ENCODE data around the gene CHSY1. TPM values are rescaled to one million over a fixed set of nuclear protein-coding genes. Genes with fewer than 3 reads are reported as not detected.

Gene CHSY1
- polyA plus RNA-seq, 3 donors = 2.7 to 19.0 (median 3.0) TPM

DNA sequence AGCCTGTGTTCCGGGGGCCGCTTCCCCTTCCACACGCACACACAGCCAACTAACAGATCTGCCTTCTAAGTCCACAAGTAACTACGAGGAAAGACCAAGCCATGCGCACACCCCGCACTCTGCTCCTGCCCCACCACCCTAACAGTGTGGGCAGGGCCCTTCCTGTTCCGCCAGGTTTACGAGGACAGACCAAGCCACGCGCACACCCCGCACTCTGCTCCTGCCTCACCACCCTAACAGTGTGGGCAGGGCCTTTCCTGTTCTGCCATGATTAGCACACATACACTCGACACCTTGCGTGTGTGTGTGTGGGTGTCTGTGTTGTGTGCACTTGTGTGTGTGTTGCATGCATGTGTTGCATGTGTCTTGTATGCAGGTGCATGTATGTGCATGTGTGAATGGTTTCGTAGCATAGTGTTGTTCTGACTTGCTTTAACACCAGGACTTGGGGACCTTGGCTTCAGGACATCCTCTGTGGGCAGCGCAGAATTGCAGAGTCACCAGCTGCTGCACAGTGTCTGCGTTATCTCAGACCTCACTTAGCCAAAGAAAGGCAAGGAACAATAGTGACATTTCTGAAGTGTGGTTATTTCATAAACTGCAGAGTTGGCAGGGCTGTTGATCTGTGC lies 114.4 kb downstream of the CHSY1 start:
- H3K9me3 ChIP-seq (replicated peaks in 1 of 2; ENCODE audit: control insufficient read depth in 1 of 2, insufficient read depth in 1 of 2, low read length in 2 of 2) = no peaks in the 10 kb centered on the region
- TF ChIP-seq, protein P1, sequence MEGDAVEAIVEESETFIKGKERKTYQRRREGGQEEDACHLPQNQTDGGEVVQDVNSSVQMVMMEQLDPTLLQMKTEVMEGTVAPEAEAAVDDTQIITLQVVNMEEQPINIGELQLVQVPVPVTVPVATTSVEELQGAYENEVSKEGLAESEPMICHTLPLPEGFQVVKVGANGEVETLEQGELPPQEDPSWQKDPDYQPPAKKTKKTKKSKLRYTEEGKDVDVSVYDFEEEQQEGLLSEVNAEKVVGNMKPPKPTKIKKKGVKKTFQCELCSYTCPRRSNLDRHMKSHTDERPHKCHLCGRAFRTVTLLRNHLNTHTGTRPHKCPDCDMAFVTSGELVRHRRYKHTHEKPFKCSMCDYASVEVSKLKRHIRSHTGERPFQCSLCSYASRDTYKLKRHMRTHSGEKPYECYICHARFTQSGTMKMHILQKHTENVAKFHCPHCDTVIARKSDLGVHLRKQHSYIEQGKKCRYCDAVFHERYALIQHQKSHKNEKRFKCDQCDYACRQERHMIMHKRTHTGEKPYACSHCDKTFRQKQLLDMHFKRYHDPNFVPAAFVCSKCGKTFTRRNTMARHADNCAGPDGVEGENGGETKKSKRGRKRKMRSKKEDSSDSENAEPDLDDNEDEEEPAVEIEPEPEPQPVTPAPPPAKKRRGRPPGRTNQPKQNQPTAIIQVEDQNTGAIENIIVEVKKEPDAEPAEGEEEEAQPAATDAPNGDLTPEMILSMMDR (IDR thresholded peaks at IDR 0.05) = no peak
- 0% methylated on average over 9 of the region's 16 CpGs for WGBS (ENCODE audit: insufficient coverage)
- H3K27ac ChIP-seq (ENCODE audit: low read depth in 1 of 2, low read length in 2 of 2) = peak overlapping the region in 1 of 2 donors; percentile 32
- peaks cover 0 to 5% (median 2%) of the 10 kb centered on the region in 7 donors for H3K9me3 Mint-ChIP-seq
- no peaks in the 10 kb centered on the region for H3K27me3 ChIP-seq (ENCODE audit: control insufficient read depth in 2 of 2, insufficient read depth in 2 of 2, low read length in 2 of 2)
- intact Hi-C loops (cut with micrococcal nuclease) = no loop called here
- no peak overlapping the region for H3K9ac ChIP-seq (ENCODE audit: insufficient read depth, low read length, poor library complexity, severe bottlenecking)
- H3K36me3 ChIP-seq (replicated peaks in 1 of 2; ENCODE audit: control insufficient read depth in 1 of 2, insufficient read depth in 2 of 2, low read length in 2 of 2) = no peaks in the 10 kb centered on the region
- H2AFZ ChIP-seq (ENCODE audit: insufficient read depth, low read depth, low read length, poor library complexity, severe bottlenecking) = peak overlapping the region; percentile 41
- H4K20me1 ChIP-seq (ENCODE audit: insufficient read depth, low read length) = no peaks in the 10 kb centered on the region
- H3K4me1 ChIP-seq (ENCODE audit: control insufficient read depth in 1 of 2, insufficient read depth in 2 of 2, low read length in 2 of 2) = peaks cover 55 to 56% of the 10 kb centered on the region in 2 donors
- peak overlapping the region in 1 of 2 donors; percentile 78 for H3K4me3 Mint-ChIP-seq
- peaks cover 0 to 13% (median 3%) of the 10 kb centered on the region in 3 donors for H3K27me3 Mint-ChIP-seq (ENCODE audit: low read depth in 3 of 3)
- H3K27ac Mint-ChIP-seq = peak overlapping the region; percentile 11 to 82 (median 34)
- H3K36me3 Mint-ChIP-seq = no peaks in the 10 kb centered on the region
- H3K4me3 ChIP-seq (replicated peaks in 1 of 3; ENCODE audit: low read depth in 2 of 3, low read length in 3 of 3) = peak overlapping the region in 1 of 3 experiments; percentile 32
- H3K4me1 Mint-ChIP-seq = peaks cover 53% of the 10 kb centered on the region
- peak; percentile 37 to 51 (median 42) for DNase-seq
- H3K79me2 ChIP-seq (ENCODE audit: insufficient read depth, low read length) = no peaks in the 10 kb centered on the region
- peak overlapping the region; percentile 46 for H3K4me2 ChIP-seq (replicated peaks; ENCODE audit: extremely low read depth, low read length, poor library complexity, severe bottlenecking)

DNA sequence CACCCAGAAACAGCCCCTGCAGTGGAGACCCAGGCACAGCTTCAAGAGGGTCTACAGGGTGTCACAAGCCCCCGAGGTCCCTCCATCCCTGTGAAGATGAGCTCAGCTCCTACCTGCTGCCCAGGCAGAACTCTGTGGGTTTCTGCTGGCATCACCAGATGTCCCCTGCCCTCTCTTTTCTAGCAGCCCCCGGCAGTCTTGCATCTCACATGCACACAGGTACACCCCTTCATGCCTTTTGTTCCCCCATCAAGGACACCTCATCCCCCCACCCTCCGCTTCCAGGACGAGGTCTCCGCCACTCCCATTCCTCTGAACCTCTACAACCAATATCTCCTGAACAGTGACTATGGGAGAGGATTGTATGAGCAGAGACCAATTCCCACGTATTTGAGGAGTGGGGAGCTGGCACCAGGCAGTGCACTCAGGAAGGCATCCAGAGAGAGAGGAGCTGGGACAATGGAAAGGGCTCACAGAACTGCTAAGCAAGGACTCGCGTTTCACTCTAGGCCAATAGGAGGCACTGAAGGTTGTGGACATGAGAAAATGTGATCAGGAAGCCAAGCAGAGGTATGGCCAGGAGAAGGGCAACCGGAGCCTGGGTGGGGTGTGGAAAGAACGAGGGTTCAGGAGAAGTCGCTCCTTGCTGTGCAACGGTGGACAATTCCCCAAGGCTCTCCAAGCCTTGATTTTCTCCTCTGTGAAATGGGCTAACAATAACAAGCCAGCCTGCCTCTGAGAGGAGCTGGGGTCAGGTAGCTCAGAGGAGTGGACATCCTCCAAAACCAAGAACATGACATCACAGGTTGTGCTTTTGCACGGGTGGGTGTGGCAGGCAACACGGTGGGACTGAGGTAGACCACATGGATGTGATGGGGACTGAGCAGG lies 115.2 kb downstream of the CHSY1 start:
- WGBS (ENCODE audit: insufficient coverage) = 80% methylated on average over 6 of the region's 14 CpGs
- Histone ChIP-seq H3K79me2 (ENCODE audit: insufficient read depth, low read length) (no peaks in the 10 kb centered on the region), H3K4me2 (replicated peaks; ENCODE audit: extremely low read depth, low read length, poor library complexity, severe bottlenecking) (peak overlapping the region; percentile 46), H3K27me3 (ENCODE audit: control insufficient read depth in 2 of 2, insufficient read depth in 2 of 2, low read length in 2 of 2) (no peaks in the 10 kb centered on the region), H3K27ac (ENCODE audit: low read depth in 1 of 2, low read length in 2 of 2) (peak overlapping the region in 1 of 2 donors; percentile 32), H3K36me3 (replicated peaks in 1 of 2; ENCODE audit: control insufficient read depth in 1 of 2, insufficient read depth in 2 of 2, low read length in 2 of 2) (no peaks in the 10 kb centered on the region), H3K4me1 (ENCODE audit: control insufficient read depth in 1 of 2, insufficient read depth in 2 of 2, low read length in 2 of 2) (peaks cover 59 to 63% of the 10 kb centered on the region in 2 donors), H3K9ac (ENCODE audit: insufficient read depth, low read length, poor library complexity, severe bottlenecking) (no peak overlapping the region), H2AFZ (ENCODE audit: insufficient read depth, low read depth, low read length, poor library complexity, severe bottlenecking) (peak overlapping the region; percentile 41), H3K9me3 (replicated peaks in 1 of 2; ENCODE audit: control insufficient read depth in 1 of 2, insufficient read depth in 1 of 2, low read length in 2 of 2) (no peaks in the 10 kb centered on the region), H3K4me3 (replicated peaks in 1 of 3; ENCODE audit: low read depth in 2 of 3, low read length in 3 of 3) (peak overlapping the region in 1 of 3 experiments; percentile 32), H4K20me1 (ENCODE audit: insufficient read depth, low read length) (no peaks in the 10 kb centered on the region)
- DNase-seq = no peak
- peaks cover 0 to 2% (median 2%) of the 10 kb centered on the region in 7 donors for H3K9me3 Mint-ChIP-seq
- peaks cover 0 to 11% (median 3%) of the 10 kb centered on the region in 3 donors for H3K27me3 Mint-ChIP-seq (ENCODE audit: low read depth in 3 of 3)
- H3K4me1 Mint-ChIP-seq = peaks cover 55% of the 10 kb centered on the region
- H3K27ac Mint-ChIP-seq = peak overlapping the region in 6 of 7 donors; percentile 13 to 82 (median 50)
- H3K4me3 Mint-ChIP-seq = peak overlapping the region in 1 of 2 donors; percentile 78
- TF ChIP-seq, protein P1 (IDR thresholded peaks at IDR 0.05) = no peak
- intact Hi-C loops (cut with micrococcal nuclease) = no loop called here
- no peaks in the 10 kb centered on the region for H3K36me3 Mint-ChIP-seq

Measured in CD14-positive monocyte (primary cell).